A549 (cell line): ENCODE data around the gene P2RX3. TPM values are rescaled to one million over a fixed set of nuclear protein-coding genes. Genes with fewer than 3 reads are reported as not detected.

Experiments
- ATAC-seq, 2 experiments: fragments of 200-7000 bp in 1 of 2; fragments of >200 bp in 1 of 2; cut with Nextera tagmentation in 1 of 2; cut with Tn5 transposase in 1 of 2; 3 replicates each; pipeline versions ENCODE4 v1.8.0 to v1.9.1; 2018 to 2020; ENCODE audit warnings: mild to moderate bottlenecking in 1 of 2, moderate library complexity in 1 of 2
- CTCF ChIA-PET: fragments of 300-600 bp; sonication (Branson Sonifier 250); formaldehyde crosslinking; extraction: SDS; loops from one replicate; lab custom pipeline; 2021; ENCODE audit warnings: antibody characterized with exemption, inconsistent platforms; lab: Yijun Ruan, JAX
- POLR2A ChIA-PET: fragments of 350-600 bp; formaldehyde crosslinking; extraction: SDS; loops from one replicate; lab custom pipeline; 2021; ENCODE audit warnings: antibody characterized with exemption, inconsistent platforms; lab: Yijun Ruan, JAX
- DNase-seq, 2 experiments: peaks; one replicate each; pipeline versions ENCODE4 v3.0.0 to v3.0.0-alpha.2; 2011 to 2016; ENCODE audit warnings: low read depth in 1 of 2, low spot score in 1 of 2
- FAIRE-seq: peaks from 2 replicates; lab custom pipeline; 2011; peaks lifted over from hg19 to GRCh38; lab: Jason Lieb, UNC
- H3K27ac ChIP-seq, 2 experiments: fragments of >200 bp; sonication (Bioruptor Twin); formaldehyde crosslinking; 3 replicates each; pipeline ENCODE4 v1.5.1; 2016 to 2017
- H3K4me1 ChIP-seq: fragments of >200 bp; sonication (Bioruptor Twin); formaldehyde crosslinking; 3 replicates; pipeline ENCODE4 v1.6.1; 2016
- H3K4me2 ChIP-seq: fragments of >200 bp; sonication (Bioruptor Twin); formaldehyde crosslinking; 3 replicates; pipeline ENCODE4 v1.6.1; 2016
- H3K4me3 ChIP-seq: fragments of >200 bp; sonication (Bioruptor Twin); formaldehyde crosslinking; 3 replicates; pipeline ENCODE4 v1.5.1; 2016
- H3K9me3 ChIP-seq: fragments of >200 bp; sonication (Bioruptor Twin); formaldehyde crosslinking; 3 replicates; pipeline ENCODE4 v1.6.1; 2016
- CEBPB ChIP-seq, 2 experiments: fragments of >200 bp in 1 of 2; sonication (Bioruptor Twin) in 1 of 2; formaldehyde crosslinking in 1 of 2; IDR thresholded peaks; 2 replicates each; pipeline ENCODE4 v1.6.1; 2012 to 2016
- CHD4 ChIP-seq: fragments of 200-600 bp; sonication (generic); IDR thresholded peaks from 2 replicates; pipeline ENCODE4 v1.6.1; 2016; ENCODE audit warnings: antibody characterized with exemption, mild to moderate bottlenecking, borderline replicate concordance
- EHMT2 ChIP-seq: fragments of 200-600 bp; sonication (generic); IDR thresholded peaks from 2 replicates; pipeline ENCODE4 v1.6.1; 2016; ENCODE audit warnings: antibody characterized with exemption, low read depth, mild to moderate bottlenecking, moderate library complexity
- ESRRA ChIP-seq: fragments of 150-350 bp; IDR thresholded peaks from 2 replicates; pipeline ENCODE4 v1.6.1; 2014; ENCODE audit warnings: mild to moderate bottlenecking, low read length, borderline replicate concordance
- FOSB ChIP-seq: fragments of 250-450 bp; sonication (Bioruptor Pico); IDR thresholded peaks from 2 replicates; pipeline ENCODE4 v1.5.0; 2020; ENCODE audit warnings: mild to moderate bottlenecking, moderate library complexity
- FOSL2 ChIP-seq, 2 experiments: fragments of 450-650 bp in 1 of 2; fragments of >200 bp in 1 of 2; sonication (Bioruptor Twin) in 1 of 2; formaldehyde crosslinking; IDR thresholded peaks; 2 replicates each; pipeline versions ENCODE4 v1.5.0 to v1.6.1; 2016 to 2020; ENCODE audit warnings: mild to moderate bottlenecking in 1 of 2, moderate library complexity in 1 of 2
- HEYL ChIP-seq: fragments of 250-450 bp; sonication (Bioruptor Pico); IDR thresholded peaks from 2 replicates; pipeline ENCODE4 v1.8.0; 2021; ENCODE audit warnings: mild to moderate bottlenecking, moderate library complexity
- HOXB5 ChIP-seq: fragments of 250-450 bp; sonication (Bioruptor Pico); IDR thresholded peaks from 2 replicates; pipeline ENCODE4 v1.5.0; 2020; ENCODE audit warnings: mild to moderate bottlenecking, moderate library complexity
- MAFK ChIP-seq: fragments of 450-650 bp; IDR thresholded peaks from 2 replicates; pipeline ENCODE4 v1.6.1; 2014; ENCODE audit not compliant: partially characterized antibody
- POLR2A ChIP-seq: IDR thresholded peaks from 2 replicates; pipeline ENCODE4 v1.6.1; 2012; ENCODE audit warnings: mild to moderate bottlenecking, low read length
- POLR2AphosphoS2 ChIP-seq: conservative IDR thresholded peaks from 2 replicates; pipeline ENCODE4 v1.6.1; 2012; ENCODE audit warnings: low read length, improper control_type of control experiment, inconsistent platforms
- RCOR1 ChIP-seq: fragments of 150-350 bp; IDR thresholded peaks from 2 replicates; pipeline ENCODE4 v1.6.1; 2014; ENCODE audit warnings: antibody characterized with exemption, low read length, low read depth
- ZC3H11A ChIP-seq: fragments of 450-650 bp; IDR thresholded peaks from 2 replicates; pipeline ENCODE4 v1.6.1; 2014; ENCODE audit warnings: antibody characterized with exemption, mild to moderate bottlenecking
- WGBS: methylation state at CpG from one replicate; pipeline ENCODE4 v1.1.6; 2017; ENCODE audit errors: missing lambda C conversion rate; 5-methylcytosine and 5-hydroxymethylcytosine counted together
- polyA plus RNA-seq, 4 experiments: library from polyadenylated mRNA; depleted of rRNA in 3 of 4; stranded (reverse); fragments of >200 nt; fragmentation: RNase III in 1 of 4; extraction: RNeasy Plus Mini Kit Qiagen cat#74134 plus additional on column Dnase treatment in 1 of 4; gene quantifications; 2 replicates in 3 of 4; 3 replicates in 1 of 4; pipeline ENCODE4 v1.2.3, GENCODE V29; 2011 to 2017
- TF ChIP-seq, protein P1 (sequence below): fragments of 150-350 bp; IDR thresholded peaks from 2 replicates; pipeline ENCODE4 v1.6.1; 2014; ENCODE audit warnings: low read depth, mild to moderate bottlenecking, low read length
- TF ChIP-seq, protein P2 (sequence below): fragments of 250-450 bp; sonication (Bioruptor Pico); IDR thresholded peaks from 2 replicates; pipeline ENCODE4 v1.5.0; 2020; ENCODE audit warnings: low read depth, mild to moderate bottlenecking, moderate library complexity
- TF ChIP-seq, protein P3 (sequence below): IDR thresholded peaks from 2 replicates; pipeline ENCODE4 v1.6.1; 2012; ENCODE audit warnings: low read depth, borderline replicate concordance
- TF ChIP-seq, protein P4 (sequence below): IDR thresholded peaks from 2 replicates; pipeline ENCODE4 v1.6.1; 2012

The P2RX3 gene
- polyA plus RNA-seq, 2 of the 4 experiments (the other 2 are of a cell fraction), result 0.05 to 0.37 TPM

DNA sequence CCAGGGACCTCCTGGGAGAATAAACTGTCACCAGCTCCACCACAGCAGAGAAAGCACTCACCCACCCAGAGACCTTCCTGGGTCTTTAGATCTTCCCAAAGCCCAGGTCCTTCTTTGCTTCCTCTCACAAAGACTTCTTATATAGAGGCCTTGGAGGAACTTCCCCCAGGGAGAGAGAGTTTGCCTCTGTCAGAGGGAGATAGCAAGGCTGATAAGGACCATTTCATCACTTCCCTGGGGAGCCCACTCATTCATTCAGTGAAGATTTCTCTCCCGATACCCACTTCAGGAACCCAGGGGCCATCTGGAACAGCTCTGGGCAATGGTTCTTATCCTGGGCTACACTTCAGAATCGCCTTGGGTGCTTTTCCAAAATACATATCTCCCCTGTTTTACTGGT, 52.4 kb downstream of the P2RX3 start, which contains the start of gene PRG2:
TSS of gene PRG2 (minus strand) at position 116 of the 400 bp plus-strand sequence. CDS start 706 bp downstream, outside the sequence.
- POLR2A ChIA-PET, result no interaction called here
- Histone ChIP-seq H3K4me1 (no peaks in the 10 kb centered on the region), H3K27ac (no peak within 1 kb of the TSS), H3K9me3 (no peaks in the 10 kb centered on the region), H3K4me2 (no peak within 1 kb of the TSS), H3K4me3 (no peak within 1 kb of the TSS)
- CTCF ChIA-PET, result interaction anchor here (0.6 to 1.4 kb wide), 2 partner anchors 18 to 28 kb away, joined by 3 to 4 read pairs; no protein-coding TSS in a partner anchor
- 47% methylated on average over 2 of the region's 2 CpGs for WGBS
- no peak for DNase-seq
- TF ChIP-seq ZC3H11A, result no peak
- no peak for FAIRE-seq
- ATAC-seq, result no peak

DNA sequence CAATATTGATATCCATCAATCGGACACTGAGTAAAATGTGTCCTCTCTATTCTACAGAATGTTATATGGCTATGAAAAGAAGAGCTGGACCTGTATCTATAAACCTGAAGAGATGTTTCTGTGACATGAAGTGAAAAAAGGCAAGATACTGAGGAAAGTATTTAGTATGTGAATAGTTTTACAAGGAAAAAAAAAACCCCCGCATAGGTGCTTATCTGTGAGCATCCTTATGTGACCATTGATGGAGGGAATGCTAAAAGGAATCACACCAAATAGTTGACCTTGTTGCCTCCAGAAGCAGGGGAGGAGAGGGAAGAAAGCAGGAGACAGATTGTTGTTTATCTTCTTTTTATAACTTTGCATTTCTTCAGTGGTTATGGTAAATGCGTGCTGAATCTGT, 53.0 kb downstream of the P2RX3 start:
- Histone ChIP-seq H3K4me3 (no peak overlapping the region), H3K27ac (no peak overlapping the region), H3K4me2 (no peak overlapping the region), H3K9me3 (no peaks in the 10 kb centered on the region), H3K4me1 (no peaks in the 10 kb centered on the region)
- ATAC-seq (no peak), DNase-seq (no peak), FAIRE-seq (no peak)
- ChIA-PET CTCF (interaction anchor here (0.6 to 1.4 kb wide), 2 partner anchors 17 to 27 kb away, joined by 3 to 4 read pairs; no protein-coding TSS in a partner anchor), POLR2A (no interaction called here)
- TF ChIP-seq, protein P1, sequence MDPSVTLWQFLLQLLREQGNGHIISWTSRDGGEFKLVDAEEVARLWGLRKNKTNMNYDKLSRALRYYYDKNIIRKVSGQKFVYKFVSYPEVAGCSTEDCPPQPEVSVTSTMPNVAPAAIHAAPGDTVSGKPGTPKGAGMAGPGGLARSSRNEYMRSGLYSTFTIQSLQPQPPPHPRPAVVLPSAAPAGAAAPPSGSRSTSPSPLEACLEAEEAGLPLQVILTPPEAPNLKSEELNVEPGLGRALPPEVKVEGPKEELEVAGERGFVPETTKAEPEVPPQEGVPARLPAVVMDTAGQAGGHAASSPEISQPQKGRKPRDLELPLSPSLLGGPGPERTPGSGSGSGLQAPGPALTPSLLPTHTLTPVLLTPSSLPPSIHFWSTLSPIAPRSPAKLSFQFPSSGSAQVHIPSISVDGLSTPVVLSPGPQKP, result no peak
- no peak for TF ChIP-seq FOSL2 (IDR thresholded peaks at IDR 0.05)
- TF ChIP-seq FOSL2 (CRISPR knock-in tag; IDR thresholded peaks at IDR 0.05), result no peak
- WGBS, result 53% methylated on average over 3 of the region's 3 CpGs

DNA sequence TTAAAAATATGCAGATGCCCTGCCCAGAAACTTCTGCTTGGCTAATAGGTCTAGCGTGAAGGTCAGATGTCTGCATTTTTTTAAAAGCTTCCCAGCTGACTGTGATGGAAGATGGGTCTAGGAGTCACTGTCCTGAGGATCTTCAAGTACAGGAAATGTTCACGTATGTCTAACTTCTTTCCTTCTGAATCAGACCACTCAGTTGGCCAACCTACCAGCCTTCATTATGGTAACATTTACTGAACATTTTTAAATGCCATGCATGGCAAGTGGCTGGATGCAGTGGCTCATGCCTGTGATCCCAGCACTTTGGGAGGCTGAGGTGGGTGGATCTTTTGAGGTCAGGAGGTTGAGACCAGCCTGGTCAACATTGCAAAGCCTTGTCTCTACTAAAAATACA, 53.4 kb downstream of the P2RX3 start:
- no peak for FAIRE-seq
- no peaks in the 10 kb centered on the region for H3K4me1 ChIP-seq
- ChIA-PET CTCF (interaction anchor here (1.0 to 1.4 kb wide), 2 partner anchors 17 to 67 kb away, joined by 3 to 4 read pairs; no protein-coding TSS in a partner anchor), POLR2A (no interaction called here)
- H3K4me3 ChIP-seq, result no peak overlapping the region
- WGBS, result 36% methylated on average over 2 of the region's 2 CpGs
- no peaks in the 10 kb centered on the region for H3K9me3 ChIP-seq
- no peak overlapping the region for H3K27ac ChIP-seq
- H3K4me2 ChIP-seq, result no peak overlapping the region
- no peak for DNase-seq
- ATAC-seq, result no peak
- TF ChIP-seq CHD4, result no peak
- TF ChIP-seq RCOR1, result no peak
- TF ChIP-seq, protein P2, sequence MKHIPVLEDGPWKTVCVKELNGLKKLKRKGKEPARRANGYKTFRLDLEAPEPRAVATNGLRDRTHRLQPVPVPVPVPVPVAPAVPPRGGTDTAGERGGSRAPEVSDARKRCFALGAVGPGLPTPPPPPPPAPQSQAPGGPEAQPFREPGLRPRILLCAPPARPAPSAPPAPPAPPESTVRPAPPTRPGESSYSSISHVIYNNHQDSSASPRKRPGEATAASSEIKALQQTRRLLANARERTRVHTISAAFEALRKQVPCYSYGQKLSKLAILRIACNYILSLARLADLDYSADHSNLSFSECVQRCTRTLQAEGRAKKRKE (CRISPR knock-in tag), result no peak
- TF ChIP-seq, protein P3, sequence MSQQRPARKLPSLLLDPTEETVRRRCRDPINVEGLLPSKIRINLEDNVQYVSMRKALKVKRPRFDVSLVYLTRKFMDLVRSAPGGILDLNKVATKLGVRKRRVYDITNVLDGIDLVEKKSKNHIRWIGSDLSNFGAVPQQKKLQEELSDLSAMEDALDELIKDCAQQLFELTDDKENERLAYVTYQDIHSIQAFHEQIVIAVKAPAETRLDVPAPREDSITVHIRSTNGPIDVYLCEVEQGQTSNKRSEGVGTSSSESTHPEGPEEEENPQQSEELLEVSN, result no peak
- TF ChIP-seq ZC3H11A, result no peak
- TF ChIP-seq MAFK, result no peak
- no peak for TF ChIP-seq HEYL
- TF ChIP-seq EHMT2, result no peak
- TF ChIP-seq, protein P1, result no peak
- TF ChIP-seq, protein P4, sequence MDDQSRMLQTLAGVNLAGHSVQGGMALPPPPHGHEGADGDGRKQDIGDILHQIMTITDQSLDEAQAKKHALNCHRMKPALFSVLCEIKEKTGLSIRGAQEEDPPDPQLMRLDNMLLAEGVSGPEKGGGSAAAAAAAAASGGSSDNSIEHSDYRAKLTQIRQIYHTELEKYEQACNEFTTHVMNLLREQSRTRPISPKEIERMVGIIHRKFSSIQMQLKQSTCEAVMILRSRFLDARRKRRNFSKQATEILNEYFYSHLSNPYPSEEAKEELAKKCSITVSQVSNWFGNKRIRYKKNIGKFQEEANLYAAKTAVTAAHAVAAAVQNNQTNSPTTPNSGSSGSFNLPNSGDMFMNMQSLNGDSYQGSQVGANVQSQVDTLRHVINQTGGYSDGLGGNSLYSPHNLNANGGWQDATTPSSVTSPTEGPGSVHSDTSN, result no peak
- TF ChIP-seq ESRRA, result no peak
- no peak for TF ChIP-seq FOSB (CRISPR knock-in tag)
- TF ChIP-seq HOXB5 (CRISPR knock-in tag), result no peak
- no peak for TF ChIP-seq POLR2A
- TF ChIP-seq POLR2AphosphoS2, result no peak
- TF ChIP-seq CEBPB (IDR thresholded peaks at IDR 0.05), result no peak
